OCI-LY7 (cell line): ENCODE results near the gene PPM1J. TPM values are rescaled to one million over a fixed set of nuclear protein-coding genes. Genes with fewer than 3 reads are reported as not detected.
A peak's percentile ranks its signal among the peaks of the same experiment; 100 is the strongest.

Experiments used
- BruUV-seq: library from RNA; stranded (reverse); fragments of 400-500 nt; replicated peaks from 2 replicates; lab custom pipeline; 2021; lab: Mats Ljungman, UMichigan
- CTCF ChIA-PET: fragments of 300-600 bp; sonication (Branson Sonifier 250); formaldehyde crosslinking; loops from one replicate; lab custom pipeline; 2022; ENCODE audit warnings: antibody characterized with exemption; ENCODE audit not compliant: unreplicated experiment; lab: Charles Lee
- POLR2A ChIA-PET: fragments of 300-600 bp; sonication (Branson Sonifier 250); formaldehyde crosslinking; loops from one replicate; lab custom pipeline; 2022; ENCODE audit warnings: antibody characterized with exemption; lab: Charles Lee
- DNase-seq: peaks from one replicate; pipeline ENCODE4 v3.0.0-alpha.2; 2015; ENCODE audit warnings: low spot score
- H2AFZ ChIP-seq: fragments of 200-600 bp; sonication (generic), shearing (Covaris generic); 2 replicates; pipeline ENCODE4 v1.6.1; 2014; ENCODE audit warnings: mild to moderate bottlenecking, antibody characterized with exemption, low read length, moderate library complexity
- H3K27ac ChIP-seq: fragments of 200-600 bp; sonication (generic); 2 replicates; pipeline ENCODE4 v1.5.1; 2014; ENCODE audit warnings: mixed run types, low read depth, mild to moderate bottlenecking, moderate library complexity, low read length, inconsistent platforms; ENCODE audit not compliant: poor library complexity, severe bottlenecking
- H3K36me3 ChIP-seq: fragments of 200-600 bp; sonication (generic); 2 replicates; pipeline ENCODE4 v1.6.1; 2014; ENCODE audit warnings: mild to moderate bottlenecking, antibody characterized with exemption, low read length, moderate library complexity, mixed read lengths; ENCODE audit not compliant: insufficient read depth
- H3K4me1 ChIP-seq: fragments of 200-600 bp; sonication (generic); 2 replicates; pipeline ENCODE4 v1.5.1; 2014; ENCODE audit warnings: mild to moderate bottlenecking, low read length; ENCODE audit not compliant: insufficient read depth, poor library complexity, severe bottlenecking
- H3K4me2 ChIP-seq: fragments of 200-600 bp; sonication (generic); 2 replicates; pipeline ENCODE4 v1.6.1; 2014; ENCODE audit warnings: mild to moderate bottlenecking, low read length
- H3K4me3 ChIP-seq: fragments of 200-600 bp; sonication (generic); 2 replicates; pipeline ENCODE4 v1.5.1; 2014; ENCODE audit warnings: mild to moderate bottlenecking, low read depth, low read length; ENCODE audit not compliant: poor library complexity, severe bottlenecking
- H3K79me2 ChIP-seq: fragments of 200-600 bp; sonication (generic); 2 replicates; pipeline ENCODE4 v1.6.1; 2016; ENCODE audit warnings: low read depth, mild to moderate bottlenecking, low read length, moderate library complexity, mixed read lengths; ENCODE audit not compliant: insufficient read depth
- H3K9me2 ChIP-seq: fragments of 200-600 bp; sonication (generic); 2 replicates; pipeline ENCODE4 v1.6.1; 2016; ENCODE audit warnings: mild to moderate bottlenecking, low read length, mixed read lengths; ENCODE audit not compliant: insufficient read depth
- H3K9me3 ChIP-seq: fragments of 200-600 bp; sonication (generic); 2 replicates; pipeline ENCODE4 v1.6.1; 2014; ENCODE audit warnings: mild to moderate bottlenecking, mixed run types, low read length, mixed read lengths
- H4K20me1 ChIP-seq: fragments of 200-600 bp; sonication (generic); 2 replicates; pipeline ENCODE4 v1.6.1; 2014; ENCODE audit warnings: mild to moderate bottlenecking, antibody characterized with exemption, low read length, moderate library complexity, mixed read lengths; ENCODE audit not compliant: insufficient read depth
- EZH2phosphoT487 ChIP-seq: fragments of 200-600 bp; sonication (generic); IDR thresholded peaks from 2 replicates; pipeline ENCODE4 v1.6.1; 2018; ENCODE audit warnings: low read depth, borderline replicate concordance, mild to moderate bottlenecking, mixed run types, antibody characterized with exemption, low read length, moderate library complexity, mixed read lengths
- intact Hi-C: fragments of 100-400 bp; cut with micrococcal nuclease; formaldehyde crosslinking; loops from one replicate; pipeline ENCODE4 v1.10.0; 2022; ENCODE audit not compliant: unreplicated experiment
- total RNA-seq, 2 experiments: library from RNA; depleted of rRNA in 1 of 2; stranded (reverse); fragments of >200 nt in 1 of 2; shearing (Covaris generic) in 1 of 2; gene quantifications; 2 replicates each; pipeline ENCODE4 v1.2.3, GENCODE V29; 2014 to 2022
- TF ChIP-seq, protein P1 (sequence below): fragments of 200-600 bp; sonication (generic); conservative IDR thresholded peaks from 2 replicates; pipeline ENCODE4 v1.5.1; 2014; ENCODE audit warnings: mild to moderate bottlenecking, antibody characterized with exemption, low read length, moderate library complexity, mixed read lengths

PPM1J gene
- total RNA-seq, 2 experiments from 2014 or later = 1.5 to 4.2 TPM

DNA sequence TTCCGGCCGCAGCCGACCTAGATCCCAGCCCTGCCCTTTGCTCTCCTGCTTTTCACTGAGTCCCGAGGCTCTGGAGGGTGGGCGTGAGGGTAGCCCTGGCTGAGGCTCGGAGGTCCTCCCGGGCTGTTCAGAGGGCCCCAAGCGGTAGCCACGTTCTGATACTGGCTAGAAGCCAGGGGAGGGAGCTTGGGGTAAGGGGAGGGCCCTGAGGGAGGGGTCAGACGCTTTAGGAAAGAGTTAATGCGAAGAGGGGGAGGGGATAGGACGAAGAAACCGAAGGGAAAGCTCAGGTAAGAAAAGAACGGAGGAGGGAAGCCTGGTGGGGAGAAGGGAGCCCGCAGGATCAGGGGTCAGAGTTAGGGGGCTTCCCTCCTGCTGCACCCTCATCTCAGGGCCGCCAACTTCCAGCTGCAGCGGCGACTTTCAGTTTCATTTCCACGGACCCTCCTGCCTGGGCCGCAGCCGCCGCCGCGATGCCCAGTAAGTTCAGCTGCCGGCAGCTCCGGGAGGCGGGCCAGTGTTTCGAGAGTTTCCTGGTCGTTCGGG, 40.6 kb downstream of the PPM1J start, which contains the start of gene MOV10:
Gene MOV10 (plus strand): TSS at position 220 of the 546 bp plus-strand sequence. CDS start 254 bp downstream, at position 474.
- H3K9me2 ChIP-seq = no peaks in the 10 kb centered on the region
- H3K4me2 ChIP-seq = peak within 1 kb of the TSS; percentile 98
- DNase-seq = peak; percentile 63
- peaks cover 29% of the 10 kb centered on the region for H3K36me3 ChIP-seq
- no TSS peak for BruUV-seq
- no peaks in the 10 kb centered on the region for H3K79me2 ChIP-seq
- POLR2A ChIA-PET = interaction anchor here (0.6 to 1.4 kb wide), 6 partner anchors 21 to 56 kb away, joined by 3 to 8 read pairs (median 3); partner anchors contain the start of gene ST7L
- H3K4me1 ChIP-seq = peaks cover 32% of the 10 kb centered on the region
- intact Hi-C loops = loop anchor here (2.0 to 10.0 kb wide), 3 partner anchors 26 to 280 kb away; partner anchors contain the start of genes CAPZA1, CTTNBP2NL and ST7L
- TF ChIP-seq, protein P1, sequence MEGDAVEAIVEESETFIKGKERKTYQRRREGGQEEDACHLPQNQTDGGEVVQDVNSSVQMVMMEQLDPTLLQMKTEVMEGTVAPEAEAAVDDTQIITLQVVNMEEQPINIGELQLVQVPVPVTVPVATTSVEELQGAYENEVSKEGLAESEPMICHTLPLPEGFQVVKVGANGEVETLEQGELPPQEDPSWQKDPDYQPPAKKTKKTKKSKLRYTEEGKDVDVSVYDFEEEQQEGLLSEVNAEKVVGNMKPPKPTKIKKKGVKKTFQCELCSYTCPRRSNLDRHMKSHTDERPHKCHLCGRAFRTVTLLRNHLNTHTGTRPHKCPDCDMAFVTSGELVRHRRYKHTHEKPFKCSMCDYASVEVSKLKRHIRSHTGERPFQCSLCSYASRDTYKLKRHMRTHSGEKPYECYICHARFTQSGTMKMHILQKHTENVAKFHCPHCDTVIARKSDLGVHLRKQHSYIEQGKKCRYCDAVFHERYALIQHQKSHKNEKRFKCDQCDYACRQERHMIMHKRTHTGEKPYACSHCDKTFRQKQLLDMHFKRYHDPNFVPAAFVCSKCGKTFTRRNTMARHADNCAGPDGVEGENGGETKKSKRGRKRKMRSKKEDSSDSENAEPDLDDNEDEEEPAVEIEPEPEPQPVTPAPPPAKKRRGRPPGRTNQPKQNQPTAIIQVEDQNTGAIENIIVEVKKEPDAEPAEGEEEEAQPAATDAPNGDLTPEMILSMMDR = no peak
- no peak for TF ChIP-seq EZH2phosphoT487
- peak within 1 kb of the TSS; percentile 28 for H3K27ac ChIP-seq
- CTCF ChIA-PET = interaction anchor here (0.6 to 0.7 kb wide), 2 partner anchors 30 to 33 kb away, joined by 3 to 5 read pairs; no protein-coding TSS in a partner anchor
- no peaks in the 10 kb centered on the region for H3K9me3 ChIP-seq
- no peaks in the 10 kb centered on the region for H4K20me1 ChIP-seq
- H2AFZ ChIP-seq = peak within 1 kb of the TSS; percentile 85
- peak within 1 kb of the TSS; percentile 82 for H3K4me3 ChIP-seq

DNA sequence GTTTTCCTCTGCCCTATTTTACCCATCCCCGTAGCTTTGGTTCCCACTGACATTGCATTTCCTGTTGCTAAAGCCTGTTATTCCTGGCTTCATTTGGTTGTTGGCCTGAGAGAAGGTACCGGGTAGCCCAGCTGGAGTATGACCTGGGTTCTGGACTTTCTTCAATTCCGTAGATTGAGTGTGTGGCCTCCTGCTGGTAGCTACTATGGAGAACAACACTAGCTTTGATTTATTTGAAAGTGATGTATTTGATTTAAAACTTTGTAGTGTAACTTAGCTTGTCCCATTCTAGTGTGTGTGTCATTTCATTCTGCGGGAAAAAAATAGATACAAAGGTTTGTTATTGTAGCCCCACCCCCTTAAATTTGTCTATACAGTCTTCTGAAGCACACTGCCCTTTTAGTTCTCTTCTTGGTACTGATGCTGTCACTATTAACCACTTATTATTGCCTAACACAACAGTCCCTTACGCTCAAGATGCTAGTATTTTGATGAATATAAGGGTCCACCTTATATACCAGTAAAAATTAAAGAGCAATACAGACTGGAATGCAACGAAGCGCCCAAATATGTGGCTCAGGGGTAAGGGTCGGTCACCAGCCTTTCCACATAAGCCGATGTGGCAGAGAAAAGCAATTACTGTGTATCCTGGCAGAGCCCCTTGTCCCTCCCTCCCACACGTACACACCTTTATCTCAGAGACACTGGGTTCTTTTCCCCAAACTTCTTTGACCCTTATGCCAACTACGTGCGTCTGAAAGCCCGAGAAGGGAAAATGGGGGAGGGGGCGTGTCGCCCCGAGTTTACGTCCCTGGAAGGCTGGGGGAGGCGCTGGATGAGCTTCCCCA, 41.3 kb downstream of the PPM1J start:
- Histone ChIP-seq H2AFZ (peak overlapping the region; percentile 85; the same call in 1 of the 2 replicates), H3K4me3 (peak overlapping the region; percentile 82), H3K4me2 (peak overlapping the region; percentile 98), H3K4me1 (peaks cover 32% of the 10 kb centered on the region), H3K9me3 (no peaks in the 10 kb centered on the region), H3K27ac (peak overlapping the region; percentile 28), H3K9me2 (no peaks in the 10 kb centered on the region), H4K20me1 (no peaks in the 10 kb centered on the region), H3K36me3 (peaks cover 36% of the 10 kb centered on the region), H3K79me2 (no peaks in the 10 kb centered on the region)
- POLR2A ChIA-PET = interaction anchor here (0.5 to 1.2 kb wide), 5 partner anchors 21 to 292 kb away, joined by 3 to 5 read pairs (median 3); partner anchors contain the start of genes CTTNBP2NL and ST7L
- intact Hi-C loops = loop anchor here (2.0 to 10.0 kb wide), 3 partner anchors 27 to 279 kb away; partner anchors contain the start of genes CAPZA1, CTTNBP2NL and ST7L
- CTCF ChIA-PET = interaction anchor here (0.6 to 2.6 kb wide), 3 partner anchors 30 to 34 kb away, joined by 3 to 5 read pairs (median 5); no protein-coding TSS in a partner anchor
- BruUV-seq = no TSS peak
- TF ChIP-seq EZH2phosphoT487 = no peak
- TF ChIP-seq, protein P1 = peak; percentile 80
- DNase-seq = peak; percentile 52
